Measurements from ENCODE around the gene CXCL17. TPM values are rescaled to one million over a fixed set of nuclear protein-coding genes. Genes with fewer than 3 reads are reported as not detected.

CXCL17 gene
- polyA plus RNA-seq, 1 donor (not counting 4 experiments of a cell fraction or from before 2014, with no cell fraction given): not detected

DNA sequence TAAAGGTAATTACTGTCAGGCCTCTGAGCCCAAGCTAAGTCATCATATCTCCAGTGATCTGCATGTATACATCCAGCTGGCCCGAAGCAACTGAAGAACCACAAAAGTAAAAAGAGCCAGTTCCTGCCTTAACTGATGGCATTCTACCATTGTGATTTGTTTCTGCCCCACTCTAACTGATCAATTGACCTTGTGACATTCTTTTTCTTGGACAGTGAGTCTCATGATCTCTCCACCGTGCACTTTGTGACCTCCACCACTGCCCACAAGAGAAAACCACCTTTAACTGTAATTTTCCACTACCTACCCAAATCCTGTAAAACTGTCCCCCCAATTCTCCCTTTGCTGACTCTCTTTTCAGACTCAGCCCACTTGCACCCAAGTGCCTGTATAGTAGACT is 17.2 kb upstream of the CXCL17 start:
- Histone ChIP-seq H3K9me1 (ENCODE audit: control insufficient read depth, extremely low read depth, insufficient read depth, low read length) (no peaks in the 10 kb centered on the region), H4K20me1 (ENCODE audit: control insufficient read depth, extremely low read depth, insufficient read depth, low read length) (no peaks in the 10 kb centered on the region), H3K27ac (ENCODE audit: control insufficient read depth, insufficient read depth, low read length) (no peak overlapping the region), H3K9me3 (ENCODE audit: control insufficient read depth, low read depth, low read length) (no peaks in the 10 kb centered on the region), H3K79me2 (ENCODE audit: control insufficient read depth, insufficient read depth, low read length) (no peaks in the 10 kb centered on the region), H2AFZ (ENCODE audit: control insufficient read depth, low read length) (no peak overlapping the region), H3K36me3 (ENCODE audit: control insufficient read depth in 2 of 2, extremely low read depth in 1 of 2, insufficient read depth in 2 of 2, low read length in 2 of 2) (no peaks in the 10 kb centered on the region), H3K4me1 (ENCODE audit: control insufficient read depth, extremely low read depth, insufficient read depth, low read length) (peaks cover 11% of the 10 kb centered on the region), H3K4me3 (ENCODE audit: control insufficient read depth in 2 of 3, extremely low read depth in 1 of 3, insufficient read depth in 2 of 3, low read depth in 1 of 3, low read length in 3 of 3) (no peak overlapping the region), H3K9ac (ENCODE audit: control insufficient read depth, extremely low read depth, insufficient read depth, low read length) (no peak overlapping the region), H3K27me3 (ENCODE audit: control insufficient read depth, extremely low read depth, insufficient read depth, low read length) (no peaks in the 10 kb centered on the region), H3K4me2 (ENCODE audit: control insufficient read depth, extremely low read depth, insufficient read depth, low read depth, low read length) (no peak overlapping the region)
- no peak for FAIRE-seq
- no peak for DNase-seq (ENCODE audit: low read depth, low spot score)
- TF ChIP-seq, protein P1, sequence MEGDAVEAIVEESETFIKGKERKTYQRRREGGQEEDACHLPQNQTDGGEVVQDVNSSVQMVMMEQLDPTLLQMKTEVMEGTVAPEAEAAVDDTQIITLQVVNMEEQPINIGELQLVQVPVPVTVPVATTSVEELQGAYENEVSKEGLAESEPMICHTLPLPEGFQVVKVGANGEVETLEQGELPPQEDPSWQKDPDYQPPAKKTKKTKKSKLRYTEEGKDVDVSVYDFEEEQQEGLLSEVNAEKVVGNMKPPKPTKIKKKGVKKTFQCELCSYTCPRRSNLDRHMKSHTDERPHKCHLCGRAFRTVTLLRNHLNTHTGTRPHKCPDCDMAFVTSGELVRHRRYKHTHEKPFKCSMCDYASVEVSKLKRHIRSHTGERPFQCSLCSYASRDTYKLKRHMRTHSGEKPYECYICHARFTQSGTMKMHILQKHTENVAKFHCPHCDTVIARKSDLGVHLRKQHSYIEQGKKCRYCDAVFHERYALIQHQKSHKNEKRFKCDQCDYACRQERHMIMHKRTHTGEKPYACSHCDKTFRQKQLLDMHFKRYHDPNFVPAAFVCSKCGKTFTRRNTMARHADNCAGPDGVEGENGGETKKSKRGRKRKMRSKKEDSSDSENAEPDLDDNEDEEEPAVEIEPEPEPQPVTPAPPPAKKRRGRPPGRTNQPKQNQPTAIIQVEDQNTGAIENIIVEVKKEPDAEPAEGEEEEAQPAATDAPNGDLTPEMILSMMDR (optimal IDR thresholded peaks at IDR 0.05 in 1 of 3, IDR thresholded peaks at IDR 0.05 in 1 of 3, conservative IDR thresholded peaks at IDR 0.05 in 1 of 3; ENCODE audit: extremely low read depth in 1 of 3, insufficient read depth in 2 of 3, low read length in 3 of 3): no peak
- no peak for TF ChIP-seq EZH2 (IDR thresholded peaks at IDR 0.05; ENCODE audit: low read length)
- dilution Hi-C loops (cut with MboI; ENCODE audit: extremely low pct_ligation_motif_present, low sequenced_read_pairs): no loop called here

DNA sequence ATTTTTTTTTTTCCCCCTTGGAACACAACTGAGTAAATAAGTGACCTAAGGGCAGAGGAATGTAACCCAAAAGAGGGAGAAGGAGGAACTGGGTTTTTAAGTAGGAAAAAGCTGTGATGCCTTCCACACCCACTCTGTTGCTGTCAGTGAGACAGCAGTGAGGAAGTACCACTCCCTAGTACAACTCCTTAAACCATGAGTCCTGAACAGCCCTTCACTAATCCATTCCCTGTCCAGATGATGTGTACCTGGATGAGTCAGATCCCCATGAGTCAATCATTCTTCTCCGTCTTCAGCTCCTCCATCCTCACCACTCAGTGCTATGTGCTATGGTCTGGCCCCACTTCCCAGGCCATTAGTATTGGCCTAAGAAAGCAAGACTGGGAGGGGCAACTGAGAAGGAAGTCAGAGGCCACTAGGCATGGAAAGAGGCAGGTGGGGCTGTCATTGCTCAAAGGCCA is 12.9 kb upstream of the CXCL17 start:
- Histone ChIP-seq H3K9me1 (ENCODE audit: control insufficient read depth, extremely low read depth, insufficient read depth, low read length) (no peaks in the 10 kb centered on the region), H3K4me2 (ENCODE audit: control insufficient read depth, extremely low read depth, insufficient read depth, low read depth, low read length) (peak overlapping the region; percentile 20), H3K27ac (ENCODE audit: control insufficient read depth, insufficient read depth, low read length) (no peak overlapping the region), H3K79me2 (ENCODE audit: control insufficient read depth, insufficient read depth, low read length) (no peaks in the 10 kb centered on the region), H2AFZ (ENCODE audit: control insufficient read depth, low read length) (no peak overlapping the region), H4K20me1 (ENCODE audit: control insufficient read depth, extremely low read depth, insufficient read depth, low read length) (no peaks in the 10 kb centered on the region), H3K4me1 (ENCODE audit: control insufficient read depth, extremely low read depth, insufficient read depth, low read length) (peaks cover 11% of the 10 kb centered on the region), H3K9ac (ENCODE audit: control insufficient read depth, extremely low read depth, insufficient read depth, low read length) (no peak overlapping the region), H3K36me3 (ENCODE audit: control insufficient read depth in 2 of 2, extremely low read depth in 1 of 2, insufficient read depth in 2 of 2, low read length in 2 of 2) (no peaks in the 10 kb centered on the region), H3K9me3 (ENCODE audit: control insufficient read depth, low read depth, low read length) (no peaks in the 10 kb centered on the region), H3K27me3 (ENCODE audit: control insufficient read depth, extremely low read depth, insufficient read depth, low read length) (no peaks in the 10 kb centered on the region), H3K4me3 (ENCODE audit: control insufficient read depth in 2 of 3, extremely low read depth in 1 of 3, insufficient read depth in 2 of 3, low read depth in 1 of 3, low read length in 3 of 3) (no peak overlapping the region)
- dilution Hi-C loops (cut with MboI; ENCODE audit: extremely low pct_ligation_motif_present, low sequenced_read_pairs): no loop called here
- FAIRE-seq (peak; percentile 99), DNase-seq (ENCODE audit: low read depth, low spot score) (peak; percentile 91)
- no peak for TF ChIP-seq EZH2 (IDR thresholded peaks at IDR 0.05; ENCODE audit: low read length)
- TF ChIP-seq, protein P1 (optimal IDR thresholded peaks at IDR 0.05 in 1 of 3, IDR thresholded peaks at IDR 0.05 in 1 of 3, conservative IDR thresholded peaks at IDR 0.05 in 1 of 3; ENCODE audit: extremely low read depth in 1 of 3, insufficient read depth in 2 of 3, low read length in 3 of 3): no peak

All from keratinocyte (primary cell).